ENCODE data around the gene FLT1.

The FLT1 gene
- long read RNA-seq = 0 reads

- no peak for DNase-seq (ENCODE audit: low read depth in 1 of 2, low spot score in 1 of 2)
- peaks cover 86% of the 10 kb centered on the region for H3K27me3 ChIP-seq (ENCODE audit: insufficient read depth, poor library complexity, severe bottlenecking)
- H3K27ac ChIP-seq (replicated peaks) = no peak within 1 kb of the TSS
- TF ChIP-seq REST (IDR thresholded peaks at IDR 0.05; ENCODE audit: insufficient replicate concordance, low read depth) = no peak
- no peak for TF ChIP-seq CTCF (IDR thresholded peaks at IDR 0.05; ENCODE audit: insufficient read depth, low read length)
- no peak for TF ChIP-seq POLR2AphosphoS5 (IDR thresholded peaks at IDR 0.05; ENCODE audit: low read depth)
- no peak for TF ChIP-seq GABPA (IDR thresholded peaks at IDR 0.05; ENCODE audit: low read depth)
- TF ChIP-seq SPI1 (IDR thresholded peaks at IDR 0.05; ENCODE audit: borderline replicate concordance, low read depth) = no peak
- H3K4me3 ChIP-seq (replicated peaks; ENCODE audit: insufficient read depth, low read length) = peak within 1 kb of the TSS; percentile 46
Measured at GRCh38 chr13:28494778-28495537, at the start of gene FLT1. Gene FLT1, minus strand, starts transcription at chr13:28495128. Its CDS starts 285 bp downstream, at chr13:28494843.

GRCh38 chr13:28544026-28544425 lies 49.1 kb upstream of the FLT1 start:
- TF ChIP-seq POLR2AphosphoS5 (IDR thresholded peaks at IDR 0.05; ENCODE audit: low read depth) (no peak), SPI1 (IDR thresholded peaks at IDR 0.05; ENCODE audit: borderline replicate concordance, low read depth) (no peak), REST (IDR thresholded peaks at IDR 0.05; ENCODE audit: insufficient replicate concordance, low read depth) (no peak), CTCF (IDR thresholded peaks at IDR 0.05; ENCODE audit: insufficient read depth, low read length) (no peak), GABPA (IDR thresholded peaks at IDR 0.05; ENCODE audit: low read depth) (no peak)
- no peak overlapping the region for H3K27ac ChIP-seq (replicated peaks)
- no peaks in the 10 kb centered on the region for H3K27me3 ChIP-seq (ENCODE audit: insufficient read depth, poor library complexity, severe bottlenecking)
- no peak for DNase-seq (ENCODE audit: low read depth in 1 of 2, low spot score in 1 of 2)
- no peak overlapping the region for H3K4me3 ChIP-seq (replicated peaks; ENCODE audit: insufficient read depth, low read length)

GRCh38 chr13:28542804-28543203 lies 47.9 kb upstream of the FLT1 start:
- no peak for DNase-seq (ENCODE audit: low read depth in 1 of 2, low spot score in 1 of 2)
- no peak overlapping the region for H3K27ac ChIP-seq (replicated peaks)
- no peak for TF ChIP-seq CTCF (IDR thresholded peaks at IDR 0.05; ENCODE audit: insufficient read depth, low read length)
- no peak for TF ChIP-seq SPI1 (IDR thresholded peaks at IDR 0.05; ENCODE audit: borderline replicate concordance, low read depth)
- TF ChIP-seq POLR2AphosphoS5 (IDR thresholded peaks at IDR 0.05; ENCODE audit: low read depth) = no peak
- no peak for TF ChIP-seq REST (IDR thresholded peaks at IDR 0.05; ENCODE audit: insufficient replicate concordance, low read depth)
- no peak for TF ChIP-seq GABPA (IDR thresholded peaks at IDR 0.05; ENCODE audit: low read depth)
- H3K27me3 ChIP-seq (ENCODE audit: insufficient read depth, poor library complexity, severe bottlenecking) = no peaks in the 10 kb centered on the region
- H3K4me3 ChIP-seq (replicated peaks; ENCODE audit: insufficient read depth, low read length) = no peak overlapping the region

All from HL-60 (cell line).